Endothelial cell of umbilical vein (primary cell): ENCODE measurements around the gene TPP2. TPM values are rescaled to one million over a fixed set of nuclear protein-coding genes. Genes with fewer than 3 reads are reported as not detected.

Source experiments
- BruUV-seq: library from RNA; stranded (reverse); fragments of 400-500 nt; replicated peaks from 2 replicates; lab custom pipeline; 2021; lab: Mats Ljungman, UMichigan
- CTCF ChIA-PET: fragments of 300-600, 350-600 bp; sonication (Branson Sonifier 250); formaldehyde crosslinking; loops from one replicate; lab custom pipeline; 2021; ENCODE audit warnings: antibody characterized with exemption, inconsistent platforms; lab: Charles Lee
- POLR2A ChIA-PET: fragments of 300-600, 350-600 bp; sonication (Branson Sonifier 250); formaldehyde crosslinking; loops from one replicate; lab custom pipeline; 2021; ENCODE audit warnings: antibody characterized with exemption, inconsistent platforms; lab: Charles Lee
- DNase-seq: peaks from one replicate; pipeline ENCODE4 v3.0.0-alpha.2; 2011; ENCODE audit warnings: low read depth, low spot score
- FAIRE-seq: peaks from 2 replicates; lab custom pipeline; 2011; peaks lifted over from hg19 to GRCh38; lab: Jason Lieb, UNC
- H2AFZ ChIP-seq: 2 replicates; pipeline ENCODE4 v1.6.0; 2012; ENCODE audit warnings: low read depth, low read length, control low read depth, inconsistent platforms
- H3K27ac ChIP-seq: 2 replicates; pipeline ENCODE4 v1.5.1; 2011; ENCODE audit warnings: low read depth, mild to moderate bottlenecking, control low read depth, low read length, moderate library complexity; ENCODE audit not compliant: insufficient read depth
- H3K27me3 ChIP-seq, 2 experiments: 2 replicates each; pipeline versions ENCODE4 v1.6.0 to v1.6.1; 2011; ENCODE audit warnings: low read length in 2 of 2, mixed read lengths in 1 of 2; ENCODE audit not compliant: control insufficient read depth in 2 of 2, insufficient read depth in 2 of 2
- H3K36me3 ChIP-seq, 2 experiments: 2 replicates in 1 of 2; 3 replicates in 1 of 2; pipeline ENCODE4 v1.5.1; 2011; ENCODE audit warnings: low read length in 2 of 2, mild to moderate bottlenecking in 1 of 2, moderate library complexity in 1 of 2; ENCODE audit not compliant: control insufficient read depth in 2 of 2, insufficient read depth in 2 of 2; ENCODE audit errors: extremely low read depth in 1 of 2
- H3K4me1 ChIP-seq: 3 replicates; pipeline ENCODE4 v1.5.1; 2011; ENCODE audit warnings: mild to moderate bottlenecking, low read length; ENCODE audit not compliant: control insufficient read depth, insufficient read depth; ENCODE audit errors: extremely low read depth
- H3K4me2 ChIP-seq: 2 replicates; pipeline ENCODE4 v1.6.1; 2011; ENCODE audit warnings: low read length, control low read depth, mixed read lengths; ENCODE audit not compliant: insufficient read depth
- H3K4me3 ChIP-seq, 3 experiments: fragments of 200-600 bp in 1 of 3; sonication (generic), shearing (Covaris generic) in 1 of 3; replicated peaks in 1 of 3; 2 replicates each; pipeline ENCODE4 v1.5.1; 2011 to 2016; ENCODE audit warnings: control low read depth in 3 of 3, low read length in 3 of 3, mild to moderate bottlenecking in 2 of 3, inconsistent platforms in 1 of 3, low read depth in 1 of 3, moderate library complexity in 1 of 3; ENCODE audit not compliant: insufficient read depth in 1 of 3
- H3K79me2 ChIP-seq: 2 replicates; pipeline ENCODE4 v1.6.0; 2012; ENCODE audit warnings: low read length, inconsistent platforms; ENCODE audit not compliant: control insufficient read depth, insufficient read depth
- H3K9ac ChIP-seq: replicated peaks from 2 replicates; pipeline ENCODE3; 2011; ENCODE audit warnings: low read length, control low read depth; ENCODE audit not compliant: insufficient read depth; ENCODE audit errors: extremely low read depth
- H3K9me1 ChIP-seq: replicated peaks from 3 replicates; pipeline ENCODE4 v1.6.0; 2011; ENCODE audit warnings: mild to moderate bottlenecking, low read length; ENCODE audit not compliant: control insufficient read depth, insufficient read depth; ENCODE audit errors: extremely low read depth
- H3K9me3 ChIP-seq: replicated peaks from 2 replicates; pipeline ENCODE4 v1.5.1; 2012; ENCODE audit warnings: low read length, inconsistent platforms; ENCODE audit not compliant: control insufficient read depth, insufficient read depth
- H4K20me1 ChIP-seq: replicated peaks from 2 replicates; pipeline ENCODE3; 2011; ENCODE audit warnings: mild to moderate bottlenecking, low read length; ENCODE audit not compliant: control insufficient read depth, insufficient read depth; ENCODE audit errors: extremely low read depth
- EZH2 ChIP-seq: IDR thresholded peaks from 2 replicates; pipeline ENCODE4 v1.6.1; 2012; ENCODE audit warnings: borderline replicate concordance, low read depth, mild to moderate bottlenecking, moderate library complexity, low read length, inconsistent platforms; ENCODE audit not compliant: severe bottlenecking
- FOS ChIP-seq: IDR thresholded peaks from 2 replicates; pipeline ENCODE4 v1.6.1; 2011; ENCODE audit warnings: mild to moderate bottlenecking, low read length, moderate library complexity, borderline replicate concordance; ENCODE audit not compliant: insufficient read depth
- GATA2 ChIP-seq: IDR thresholded peaks from 2 replicates; pipeline ENCODE4 v1.7.0; 2011; ENCODE audit warnings: low read depth, mild to moderate bottlenecking, moderate library complexity, mixed read lengths, low read length; ENCODE audit not compliant: insufficient read length, insufficient read depth
- JUN ChIP-seq: IDR thresholded peaks from 2 replicates; pipeline ENCODE4 v1.6.1; 2011; ENCODE audit warnings: borderline replicate concordance, low read depth; ENCODE audit not compliant: insufficient read length, insufficient read depth
- MAX ChIP-seq: IDR thresholded peaks from 2 replicates; pipeline ENCODE4 v1.6.1; 2011; ENCODE audit not compliant: insufficient read depth, insufficient read length
- MYC ChIP-seq: IDR thresholded peaks from one replicate; pipeline ENCODE4 v1.6.1; 2011; ENCODE audit warnings: mild to moderate bottlenecking, low read depth, low read length
- POLR2A ChIP-seq: IDR thresholded peaks from 2 replicates; pipeline ENCODE4 v1.6.1; 2012; ENCODE audit warnings: low read depth, mild to moderate bottlenecking, control low read depth, low read length
- POLR2AphosphoS5 ChIP-seq: IDR thresholded peaks from 2 replicates; pipeline ENCODE4 v1.6.1; 2012; ENCODE audit warnings: low read depth, mild to moderate bottlenecking, control low read depth, low read length, moderate library complexity; ENCODE audit not compliant: insufficient read depth
- dilution Hi-C: fragments of 300-500 bp; cut with MboI; formaldehyde crosslinking; loops from one replicate; pipeline ENCODE4 v1.15.0; 2019; ENCODE audit warnings: low sequenced_read_pairs; ENCODE audit not compliant: extremely low pct_ligation_motif_present
- intact Hi-C: fragments of 100-400 bp; cut with micrococcal nuclease; formaldehyde crosslinking; loops from one replicate; pipeline ENCODE4 v1.10.0; 2022
- polyA plus RNA-seq, 4 experiments: library from polyadenylated mRNA; depleted of rRNA in 3 of 4; stranded (reverse) in 3 of 4; unstranded in 1 of 4; fragments of >200 nt; gene quantifications; 2 replicates each; pipeline versions ENCODE4 v1.2.1 to v1.2.3, GENCODE V29; 2011 to 2012; ENCODE audit warnings: missing spikeins in 1 of 4
- total RNA-seq: library from RNA; stranded (reverse); gene quantifications from 2 replicates; pipeline ENCODE4 v1.2.3, GENCODE V29; 2021
- TF ChIP-seq, protein P1 (sequence below), 2 donors: IDR thresholded peaks; 1 replicate in 1 of 2; 2 replicates in 1 of 2; pipeline ENCODE4 v1.5.1; 2011; ENCODE audit warnings: low read length in 2 of 2, mild to moderate bottlenecking in 2 of 2, moderate library complexity in 2 of 2, control low read depth in 1 of 2, inconsistent platforms in 1 of 2, low read depth in 1 of 2; ENCODE audit not compliant: insufficient read depth in 1 of 2; ENCODE audit errors: extremely low read depth in 1 of 2

The TPP2 gene
- total and polyA plus RNA-seq, 2 donors (not counting 3 experiments of a cell fraction or from before 2014, with no cell fraction given) = 11.5 to 46.7 TPM

DNA sequence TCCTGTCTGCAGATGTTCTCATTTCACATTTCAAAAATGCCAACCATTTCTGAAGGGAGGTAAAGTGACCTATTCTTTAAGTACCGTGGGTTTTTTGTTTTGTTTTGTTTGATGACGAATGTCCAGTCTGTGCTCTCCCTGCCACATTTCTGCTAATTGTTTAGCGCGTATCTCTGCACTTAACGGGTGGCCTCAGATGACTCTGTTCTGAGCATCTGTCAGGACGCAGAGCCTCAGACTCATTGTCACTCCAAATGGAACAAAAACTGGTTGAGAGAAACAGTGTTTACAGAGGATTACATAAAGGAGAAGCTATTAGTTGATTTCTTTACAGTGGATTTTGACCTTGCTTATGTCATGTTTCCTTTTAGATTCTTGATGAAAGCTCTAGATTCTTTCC is 23.7 kb downstream of the TPP2 start:
- DNase-seq (no peak), FAIRE-seq (no peak)
- Histone ChIP-seq H4K20me1 (no peaks in the 10 kb centered on the region), H3K79me2 (no peaks in the 10 kb centered on the region), H3K4me2 (no peak overlapping the region), H3K4me3 (no peak overlapping the region), H3K9ac (no peak overlapping the region), H2AFZ (no peak overlapping the region), H3K4me1 (no peaks in the 10 kb centered on the region), H3K9me3 (no peaks in the 10 kb centered on the region), H3K27me3 (no peaks in the 10 kb centered on the region), H3K36me3 (peaks cover 3 to 10% of the 10 kb centered on the region in 2 experiments), H3K9me1 (no peaks in the 10 kb centered on the region), H3K27ac (no peak overlapping the region)
- dilution Hi-C loops = no loop called here
- intact Hi-C loops = no loop called here
- CTCF ChIA-PET = interaction anchor here (0.6 to 1.9 kb wide), 3 partner anchors 20 to 104 kb away, joined by 3 to 5 read pairs (median 4); no protein-coding TSS in a partner anchor
- no TSS peak for BruUV-seq
- TF ChIP-seq POLR2A (no peak), POLR2AphosphoS5 (no peak), GATA2 (no peak), JUN (no peak), EZH2 (no peak), MYC (no peak), FOS (no peak), MAX (no peak)
- TF ChIP-seq, protein P1, sequence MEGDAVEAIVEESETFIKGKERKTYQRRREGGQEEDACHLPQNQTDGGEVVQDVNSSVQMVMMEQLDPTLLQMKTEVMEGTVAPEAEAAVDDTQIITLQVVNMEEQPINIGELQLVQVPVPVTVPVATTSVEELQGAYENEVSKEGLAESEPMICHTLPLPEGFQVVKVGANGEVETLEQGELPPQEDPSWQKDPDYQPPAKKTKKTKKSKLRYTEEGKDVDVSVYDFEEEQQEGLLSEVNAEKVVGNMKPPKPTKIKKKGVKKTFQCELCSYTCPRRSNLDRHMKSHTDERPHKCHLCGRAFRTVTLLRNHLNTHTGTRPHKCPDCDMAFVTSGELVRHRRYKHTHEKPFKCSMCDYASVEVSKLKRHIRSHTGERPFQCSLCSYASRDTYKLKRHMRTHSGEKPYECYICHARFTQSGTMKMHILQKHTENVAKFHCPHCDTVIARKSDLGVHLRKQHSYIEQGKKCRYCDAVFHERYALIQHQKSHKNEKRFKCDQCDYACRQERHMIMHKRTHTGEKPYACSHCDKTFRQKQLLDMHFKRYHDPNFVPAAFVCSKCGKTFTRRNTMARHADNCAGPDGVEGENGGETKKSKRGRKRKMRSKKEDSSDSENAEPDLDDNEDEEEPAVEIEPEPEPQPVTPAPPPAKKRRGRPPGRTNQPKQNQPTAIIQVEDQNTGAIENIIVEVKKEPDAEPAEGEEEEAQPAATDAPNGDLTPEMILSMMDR (IDR thresholded peaks at IDR 0.05; ENCODE audit: extremely low read depth in 1 of 2, insufficient read depth in 1 of 2, low read depth in 1 of 2, low read length in 2 of 2) = no peak
- POLR2A ChIA-PET = no interaction called here
